Common myeloid progenitor, CD34-positive (primary cell): Measurements from ENCODE around the gene FCRL1.

Experiments used
- CTCF ChIA-PET: fragments of 350-600 bp; sonication (Branson Sonifier 250); formaldehyde crosslinking; loops from one replicate; lab custom pipeline; 2021; ENCODE audit warnings: antibody characterized with exemption; lab: Charles Lee
- POLR2A ChIA-PET: fragments of 350-600 bp; sonication (Branson Sonifier 250); formaldehyde crosslinking; loops from one replicate; lab custom pipeline; 2021; ENCODE audit warnings: antibody characterized with exemption; lab: Charles Lee
- DNase-seq, 3 donors: peaks; one replicate each; pipeline versions ENCODE4 v3.0.0 to v3.0.0-alpha.2; 2013
- H3K27ac ChIP-seq, 2 experiments: 1 replicate in 1 of 2; 2 replicates in 1 of 2; pipeline ENCODE4 v1.7.0; 2013; ENCODE audit warnings: inconsistent platforms in 2 of 2, low read length in 2 of 2, mild to moderate bottlenecking in 2 of 2, low read depth in 1 of 2, moderate library complexity in 1 of 2; ENCODE audit not compliant: severe bottlenecking in 2 of 2, insufficient read depth in 1 of 2, poor library complexity in 1 of 2
- H3K27me3 ChIP-seq, 5 experiments: replicated peaks in 2 of 5; 1 replicate in 3 of 5; 2 replicates in 2 of 5; pipeline versions ENCODE4 v1.6.1 to v1.7.0; 2013; ENCODE audit warnings: low read length in 4 of 5, mild to moderate bottlenecking in 2 of 5, moderate library complexity in 2 of 5, inconsistent platforms in 1 of 5; ENCODE audit not compliant: insufficient read depth in 5 of 5, control insufficient read depth in 4 of 5
- H3K36me3 ChIP-seq, 4 experiments: 1 replicate in 2 of 4; 2 replicates in 2 of 4; pipeline versions ENCODE4 v1.6.1 to v1.7.0; 2013; ENCODE audit warnings: low read length in 3 of 4, control low read depth in 1 of 4, mild to moderate bottlenecking in 1 of 4; ENCODE audit not compliant: control insufficient read depth in 4 of 4, insufficient read depth in 4 of 4
- H3K4me1 ChIP-seq, 4 experiments: 1 replicate in 3 of 4; 2 replicates in 1 of 4; pipeline versions ENCODE4 v1.6.1 to v1.7.1; 2013; ENCODE audit warnings: low read length in 3 of 4, mild to moderate bottlenecking in 3 of 4, control low read depth in 1 of 4, inconsistent platforms in 1 of 4, moderate library complexity in 1 of 4; ENCODE audit not compliant: control insufficient read depth in 4 of 4, insufficient read depth in 4 of 4; ENCODE audit errors: control extremely low read depth in 1 of 4
- H3K4me3 ChIP-seq, 7 experiments: 1 replicate in 4 of 7; 2 replicates in 3 of 7; pipeline versions ENCODE4 v1.5.1 to v1.7.0; 2013; ENCODE audit warnings: mild to moderate bottlenecking in 7 of 7, low read length in 6 of 7, moderate library complexity in 6 of 7, inconsistent platforms in 2 of 7, low read depth in 2 of 7, control low read depth in 1 of 7; ENCODE audit not compliant: insufficient read depth in 4 of 7, control insufficient read depth in 1 of 7; ENCODE audit errors: extremely low read depth in 1 of 7
- H3K9me3 ChIP-seq, 5 experiments: 1 replicate in 4 of 5; 2 replicates in 1 of 5; pipeline versions ENCODE4 v1.6.1 to v1.7.1; 2013; ENCODE audit warnings: low read length in 4 of 5, mild to moderate bottlenecking in 2 of 5, inconsistent platforms in 1 of 5, low read depth in 1 of 5, moderate library complexity in 1 of 5; ENCODE audit not compliant: control insufficient read depth in 4 of 5, insufficient read depth in 2 of 5; ENCODE audit errors: control extremely low read depth in 1 of 5
- WGBS: methylation state at CpG from one replicate; pipeline ENCODE4 v1.1.5; 2013; ENCODE audit not compliant: insufficient coverage; 5-methylcytosine and 5-hydroxymethylcytosine counted together

The FCRL1 gene

DNA sequence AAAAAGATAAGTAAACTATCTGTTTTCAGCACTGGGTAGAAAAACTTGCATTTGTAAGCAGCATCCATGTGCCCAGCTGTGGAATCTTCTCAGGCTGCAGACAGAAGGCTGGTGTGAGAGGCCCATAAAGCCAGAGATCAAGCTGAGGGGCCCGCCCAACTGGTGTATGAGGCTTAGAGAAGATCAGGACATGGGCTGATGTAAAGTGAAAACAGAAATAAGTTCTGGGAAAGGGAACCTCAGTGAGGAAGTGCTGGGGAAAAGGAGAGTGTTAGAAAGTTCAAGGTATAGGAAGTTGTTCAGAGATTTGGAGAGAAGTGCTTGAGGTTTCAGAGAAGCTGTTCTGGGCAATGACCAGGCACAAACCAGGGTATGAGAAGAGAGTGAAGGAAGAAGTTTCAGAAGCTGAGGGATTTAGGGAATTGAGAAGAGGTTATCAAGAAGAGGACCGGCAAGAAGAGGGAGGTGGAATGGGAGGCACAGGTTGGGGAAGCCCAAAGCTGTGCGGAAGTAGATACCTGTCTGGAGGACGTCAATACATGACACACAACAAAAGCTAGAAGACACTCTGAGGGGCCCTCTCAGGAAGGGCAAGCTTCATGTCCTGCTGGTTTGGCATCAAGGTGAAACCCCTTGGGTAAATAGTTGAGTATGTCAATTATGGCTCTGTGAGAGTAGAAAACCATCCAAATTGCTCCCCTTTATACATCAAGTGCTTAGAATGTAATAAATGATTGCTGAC, 24.3 kb upstream of the FCRL1 start:
- H3K9me3 ChIP-seq, result no peaks in the 10 kb centered on the region
- H3K4me1 ChIP-seq, result peaks cover under 1 to 21% (median 12%) of the 10 kb centered on the region in 4 experiments
- 86% methylated on average over 2 of the region's 4 CpGs for WGBS
- POLR2A ChIA-PET, result interaction anchor here (0.5 kb wide), 1 partner anchor 54 kb away, joined by 3 read pairs; no protein-coding TSS in a partner anchor
- no peaks in the 10 kb centered on the region for H3K36me3 ChIP-seq
- H3K27ac ChIP-seq, result no peak overlapping the region
- CTCF ChIA-PET, result interaction anchor here (1.1 to 1.2 kb wide), 2 partner anchors 9 to 105 kb away, joined by 3 to 4 read pairs; no protein-coding TSS in a partner anchor
- DNase-seq, result no peak
- H3K4me3 ChIP-seq, result no peak overlapping the region
- H3K27me3 ChIP-seq, result no peaks in the 10 kb centered on the region

DNA sequence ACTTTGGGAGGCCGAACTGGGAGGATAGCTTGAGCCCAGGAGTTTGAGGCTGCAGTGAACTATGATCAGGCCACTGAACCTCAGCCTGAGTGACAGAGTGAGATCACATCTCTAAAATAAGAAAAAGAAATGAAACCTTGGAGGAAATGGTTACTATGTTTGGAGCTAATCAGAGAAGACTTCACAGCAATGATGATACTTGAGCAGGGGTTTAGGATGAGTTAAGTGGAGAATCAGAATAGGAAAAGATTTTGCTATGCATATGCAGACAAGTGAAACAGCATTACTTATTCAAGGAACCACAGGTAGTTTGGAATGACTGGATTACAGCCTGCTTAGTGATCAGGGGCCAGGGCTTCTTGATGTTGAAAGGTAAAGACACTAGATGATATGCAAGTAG, 23.0 kb upstream of the FCRL1 start:
- peaks cover 4 to 27% (median 18%) of the 10 kb centered on the region in 4 experiments for H3K4me1 ChIP-seq
- ChIA-PET POLR2A (interaction anchor here (0.5 kb wide), 1 partner anchor 10 kb away, joined by 3 read pairs; no protein-coding TSS in a partner anchor), CTCF (interaction anchor here (1.1 kb wide), 1 partner anchor 106 kb away, joined by 3 read pairs; no protein-coding TSS in a partner anchor)
- H3K27ac ChIP-seq, result no peak overlapping the region
- no peak overlapping the region for H3K4me3 ChIP-seq
- no peaks in the 10 kb centered on the region for H3K27me3 ChIP-seq
- no peaks in the 10 kb centered on the region for H3K36me3 ChIP-seq
- WGBS, result 100% methylated on average over 1 of the region's 1 CpG
- DNase-seq, result no peak
- H3K9me3 ChIP-seq, result no peaks in the 10 kb centered on the region

DNA sequence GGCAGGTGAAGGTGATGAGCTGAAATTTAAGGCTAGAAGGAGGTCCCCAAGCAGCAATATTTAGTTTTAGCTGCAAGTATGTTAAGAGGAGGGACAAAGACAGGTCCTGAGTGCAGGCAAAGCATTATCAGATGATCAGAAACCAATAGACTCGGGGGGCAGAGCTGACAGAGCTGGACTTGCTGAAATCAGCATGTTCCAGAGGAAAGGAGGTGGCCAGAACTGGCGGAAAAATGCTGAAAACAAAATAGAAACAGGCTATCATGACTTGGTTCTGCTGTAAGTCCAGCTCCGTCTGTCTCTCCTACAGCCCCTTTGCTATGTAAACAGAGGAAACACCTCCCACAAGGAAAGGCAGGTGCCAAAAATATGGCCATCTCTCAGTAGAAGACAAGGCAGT, 21.8 kb upstream of the FCRL1 start, which contains the start of gene CD5L:
CD5L (minus strand) TSS at position 101 of the 400 bp plus-strand sequence. CDS start 107 bp downstream, outside the sequence.
- Histone ChIP-seq H3K4me1 (peaks cover 4 to 27% (median 18%) of the 10 kb centered on the region in 4 experiments), H3K4me3 (no peak within 1 kb of the TSS), H3K27ac (no peak within 1 kb of the TSS), H3K36me3 (no peaks in the 10 kb centered on the region), H3K27me3 (no peaks in the 10 kb centered on the region), H3K9me3 (no peaks in the 10 kb centered on the region)
- ChIA-PET CTCF (no interaction called here), POLR2A (no interaction called here)
- 100% methylated on average over 3 of the region's 3 CpGs for WGBS
- DNase-seq, result no peak

DNA sequence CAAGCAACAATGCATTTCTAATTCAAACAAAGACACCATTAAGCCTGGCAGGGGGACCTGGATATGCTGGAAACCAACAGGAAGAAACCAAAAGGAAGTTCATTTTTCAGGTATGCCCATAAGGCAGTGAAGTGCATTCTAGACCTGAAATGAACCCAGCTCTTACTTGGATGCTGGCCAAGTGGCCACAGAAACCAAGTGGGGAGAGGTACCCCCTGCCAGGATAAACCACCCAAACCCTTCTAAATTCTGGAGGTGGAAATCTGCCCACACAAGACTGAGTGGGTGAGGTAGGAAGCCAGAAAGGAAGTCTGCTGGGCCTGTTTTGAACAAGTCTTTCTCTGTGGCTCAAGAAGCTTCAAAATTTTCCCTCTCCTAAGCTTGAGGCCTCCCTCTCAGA, 19.0 kb upstream of the FCRL1 start:
- CTCF ChIA-PET, result no interaction called here

DNA sequence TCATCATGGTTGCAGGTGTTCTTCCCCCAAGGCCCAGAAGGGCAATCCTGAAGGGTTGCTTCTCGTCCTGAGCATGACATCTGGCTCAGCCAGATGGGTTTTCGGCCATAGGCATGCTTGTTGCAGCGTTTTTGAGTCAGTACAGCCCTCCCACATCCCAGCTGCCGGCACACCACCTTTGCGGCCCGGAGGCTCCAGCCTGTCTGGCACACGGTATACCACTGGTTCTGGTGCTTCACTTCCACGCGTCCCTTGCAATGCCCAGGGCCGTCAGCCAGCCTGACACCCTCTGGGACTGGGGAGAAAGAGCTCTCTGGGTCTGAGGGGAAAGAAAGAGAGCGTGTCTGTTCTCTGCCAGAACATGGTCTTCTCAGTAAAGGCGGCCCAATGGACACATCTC, 14.5 kb upstream of the FCRL1 start:
- WGBS, result 100% methylated on average over 12 of the region's 12 CpGs
- Histone ChIP-seq H3K4me1 (peaks cover 4 to 12% (median 10%) of the 10 kb centered on the region in 4 experiments), H3K36me3 (no peaks in the 10 kb centered on the region), H3K4me3 (no peak overlapping the region), H3K9me3 (no peaks in the 10 kb centered on the region), H3K27ac (no peak overlapping the region), H3K27me3 (no peaks in the 10 kb centered on the region)
- CTCF ChIA-PET, result no interaction called here
- POLR2A ChIA-PET, result no interaction called here
- DNase-seq, result no peak

More for the DNA sequence above, 19.0 kb upstream of the FCRL1 start:
- H3K27me3 ChIP-seq, result no peaks in the 10 kb centered on the region
- no peak overlapping the region for H3K27ac ChIP-seq
- H3K4me1 ChIP-seq, result peaks cover 4 to 22% (median 17%) of the 10 kb centered on the region in 4 experiments
- peak in 2 of 3 donors; percentile 35 to 44 for DNase-seq
- H3K9me3 ChIP-seq, result no peaks in the 10 kb centered on the region
- no peaks in the 10 kb centered on the region for H3K36me3 ChIP-seq
- no peak overlapping the region for H3K4me3 ChIP-seq
- POLR2A ChIA-PET, result no interaction called here

DNA sequence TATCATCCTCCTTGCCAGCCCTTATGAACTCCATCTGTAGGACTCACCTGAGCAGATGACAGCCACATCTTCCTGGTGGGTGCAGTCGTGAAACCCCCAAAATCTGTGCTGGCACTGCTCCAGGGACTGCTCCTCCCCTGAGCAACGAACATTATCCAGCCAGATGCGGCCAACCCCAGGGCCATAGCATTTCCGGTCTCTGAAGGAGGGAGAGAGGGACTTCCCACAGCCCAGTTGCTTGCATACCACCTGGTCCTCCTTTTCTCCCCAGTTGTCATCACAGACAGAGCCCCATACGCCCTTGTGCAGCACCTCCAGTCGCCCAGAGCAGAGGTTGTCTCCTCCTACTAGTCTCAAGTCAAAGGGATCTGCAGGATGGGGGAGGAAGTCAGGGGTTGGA, 13.2 kb upstream of the FCRL1 start:
- H3K9me3 ChIP-seq, result no peaks in the 10 kb centered on the region
- no peaks in the 10 kb centered on the region for H3K36me3 ChIP-seq
- no peak for DNase-seq
- 94% methylated on average over 4 of the region's 6 CpGs for WGBS
- H3K27ac ChIP-seq, result no peak overlapping the region
- no peak overlapping the region for H3K4me3 ChIP-seq
- ChIA-PET POLR2A (no interaction called here), CTCF (no interaction called here)
- H3K27me3 ChIP-seq, result no peaks in the 10 kb centered on the region
- no peaks in the 10 kb centered on the region for H3K4me1 ChIP-seq

DNA sequence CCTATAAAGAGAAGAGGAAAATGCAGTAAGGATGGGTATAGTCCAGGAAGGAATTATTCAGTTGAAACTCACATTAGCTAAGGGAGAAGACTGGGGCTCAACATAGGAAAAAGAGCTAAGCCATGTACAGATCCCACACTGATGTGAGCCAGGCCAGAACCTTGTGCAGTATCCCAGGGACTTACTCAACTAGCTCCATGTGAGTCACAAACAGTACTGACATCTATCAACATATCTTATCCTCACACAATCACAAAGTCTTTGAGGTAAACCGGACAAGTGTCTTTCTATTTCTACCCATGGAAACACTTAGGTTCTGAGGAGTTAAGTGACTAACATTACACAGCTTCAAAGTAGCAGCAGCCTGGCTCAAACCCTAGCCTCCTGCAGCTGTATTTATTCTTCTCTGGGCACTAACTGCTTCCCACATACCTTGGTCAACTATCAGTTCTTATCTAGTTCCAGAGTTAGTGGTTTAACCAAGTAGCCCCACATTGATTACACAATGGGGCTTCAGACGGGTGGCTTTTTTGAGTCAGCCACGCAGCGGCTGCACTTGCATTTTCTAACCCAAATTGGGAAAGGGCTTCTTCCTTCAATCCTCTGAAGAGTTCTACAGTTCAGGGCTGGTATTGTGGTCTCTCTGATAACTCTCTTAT, 12.2 kb upstream of the FCRL1 start:
- WGBS, result 67% methylated on average over 1 of the region's 4 CpGs
- CTCF ChIA-PET, result interaction anchor here (0.7 to 0.9 kb wide), 2 partner anchors 14 to 81 kb away, joined by 3 read pairs; no protein-coding TSS in a partner anchor
- H3K27ac ChIP-seq, result no peak overlapping the region
- no peaks in the 10 kb centered on the region for H3K27me3 ChIP-seq
- no peak overlapping the region for H3K4me3 ChIP-seq
- DNase-seq, result no peak
- peaks cover 0 to 3% (median 2%) of the 10 kb centered on the region in 5 experiments for H3K9me3 ChIP-seq
- POLR2A ChIA-PET, result no interaction called here
- no peaks in the 10 kb centered on the region for H3K4me1 ChIP-seq
- no peaks in the 10 kb centered on the region for H3K36me3 ChIP-seq
